B cell (primary cell): ENCODE data around the gene TRERF1. TPM values are rescaled to one million over a fixed set of nuclear protein-coding genes. Genes with fewer than 3 reads are reported as not detected.
A peak's percentile ranks its signal among the peaks of the same experiment; 100 is the strongest.

Source experiments
- ATAC-seq: fragments of 200-7000 bp; cut with Tn5 transposase; one replicate; pipeline ENCODE4 v1.10.0; 2021; ENCODE audit warnings: low read depth, mild to moderate bottlenecking, moderate number of reproducible peaks, moderate library complexity
- CTCF ChIA-PET: fragments of 350-600 bp; sonication (Branson Sonifier 250); formaldehyde crosslinking; loops from one replicate; lab custom pipeline; 2021; ENCODE audit warnings: antibody characterized with exemption, inconsistent platforms; lab: Charles Lee
- POLR2A ChIA-PET: fragments of 350-600 bp; sonication (Branson Sonifier 250); formaldehyde crosslinking; loops from one replicate; lab custom pipeline; 2021; ENCODE audit warnings: antibody characterized with exemption; lab: Charles Lee
- DNase-seq: peaks from one replicate; pipeline ENCODE4 v3.0.0; 2013
- H2AFZ ChIP-seq: 2 replicates; pipeline ENCODE4 v1.6.1; 2012; ENCODE audit warnings: mild to moderate bottlenecking, low read depth, low read length; ENCODE audit not compliant: insufficient read depth, poor library complexity, severe bottlenecking
- H3K27ac ChIP-seq, 2 donors: 1 replicate in 1 of 2; 2 replicates in 1 of 2; pipeline ENCODE4 v1.5.1; 2012 to 2013; ENCODE audit warnings: low read length in 2 of 2, mild to moderate bottlenecking in 2 of 2, moderate library complexity in 1 of 2
- H3K27me3 ChIP-seq, 4 experiments: fragments of 200-600 bp in 1 of 4; sonication (generic) in 1 of 4; replicated peaks in 1 of 4; 1 replicate in 2 of 4; 2 replicates in 2 of 4; pipeline versions ENCODE4 v1.6.1 to v1.7.0; 2013 to 2016; ENCODE audit warnings: low read length in 3 of 4, mild to moderate bottlenecking in 2 of 4, mixed read lengths in 1 of 4, moderate library complexity in 1 of 4; ENCODE audit not compliant: insufficient read depth in 4 of 4, control insufficient read depth in 3 of 4; ENCODE audit errors: control extremely low read depth in 1 of 4
- H3K36me3 ChIP-seq, 2 experiments: replicated peaks in 1 of 2; 1 replicate in 1 of 2; 2 replicates in 1 of 2; pipeline versions ENCODE4 v1.6.1 to v1.7.1; 2013; ENCODE audit warnings: low read length in 1 of 2; ENCODE audit not compliant: insufficient read depth in 2 of 2, control insufficient read depth in 1 of 2; ENCODE audit errors: control extremely low read depth in 1 of 2, extremely low read depth in 1 of 2
- H3K4me1 ChIP-seq, 2 donors: fragments of 200-600 bp in 1 of 2; sonication (generic) in 1 of 2; 1 replicate in 1 of 2; 2 replicates in 1 of 2; pipeline versions ENCODE4 v1.5.1 to v1.6.1; 2013 to 2017; ENCODE audit warnings: low read length in 2 of 2; ENCODE audit not compliant: control insufficient read depth in 2 of 2, insufficient read depth in 2 of 2
- H3K4me2 ChIP-seq: replicated peaks from 2 replicates; pipeline ENCODE3; 2012; ENCODE audit warnings: mild to moderate bottlenecking, low read depth, low read length; ENCODE audit not compliant: poor library complexity, severe bottlenecking
- H3K4me3 ChIP-seq, 5 experiments: fragments of 200-600 bp in 1 of 5; sonication (generic) in 1 of 5; 1 replicate in 3 of 5; 2 replicates in 2 of 5; pipeline versions ENCODE4 v1.5.1 to v1.7.0; 2011 to 2016; ENCODE audit warnings: low read length in 4 of 5, mild to moderate bottlenecking in 4 of 5, low read depth in 2 of 5, control low read depth in 1 of 5, moderate library complexity in 1 of 5; ENCODE audit not compliant: insufficient read depth in 1 of 5; ENCODE audit errors: control extremely low read depth in 1 of 5, extremely low read depth in 1 of 5
- H3K79me2 ChIP-seq: fragments of 200-600 bp; sonication (generic); one replicate; pipeline ENCODE4 v1.6.0; 2016; ENCODE audit warnings: low read length; ENCODE audit not compliant: control insufficient read depth, insufficient read depth
- H3K9ac ChIP-seq: fragments of 200-600 bp; sonication (generic); 2 replicates; pipeline ENCODE4 v1.6.1; 2017; ENCODE audit warnings: mild to moderate bottlenecking, low read length, moderate library complexity
- H3K9me3 ChIP-seq, 3 donors: one replicate each; pipeline versions ENCODE4 v1.6.1 to v1.7.1; 2013; ENCODE audit warnings: low read length in 2 of 3; ENCODE audit not compliant: control insufficient read depth in 2 of 3, insufficient read depth in 1 of 3; ENCODE audit errors: control extremely low read depth in 1 of 3
- H4K20me1 ChIP-seq: 2 replicates; pipeline ENCODE4 v1.6.0; 2012; ENCODE audit warnings: mild to moderate bottlenecking, low read length; ENCODE audit not compliant: insufficient read depth, control insufficient read depth, poor library complexity, severe bottlenecking
- H3K27ac Mint-ChIP-seq: one replicate; pipeline ENCODE4 v1.8.0; 2021; ENCODE audit warnings: mixed read lengths
- H3K27me3 Mint-ChIP-seq: one replicate; pipeline ENCODE4 v1.8.0; 2021; ENCODE audit warnings: mixed read lengths
- H3K4me1 Mint-ChIP-seq: one replicate; pipeline ENCODE4 v1.8.0; 2021; ENCODE audit warnings: mixed read lengths
- H3K4me3 Mint-ChIP-seq: one replicate; pipeline ENCODE4 v1.8.0; 2021; ENCODE audit warnings: mixed read lengths
- H3K9me3 Mint-ChIP-seq: one replicate; pipeline ENCODE4 v1.8.0; 2022; ENCODE audit warnings: mixed read lengths; ENCODE audit not compliant: insufficient read depth
- CTCF ChIP-seq: fragments of 200-600 bp; IDR thresholded peaks from one replicate; pipeline ENCODE4 v1.8.0; 2022; ENCODE audit warnings: antibody characterized with exemption, mild to moderate bottlenecking
- EZH2 ChIP-seq: IDR thresholded peaks from 2 replicates; pipeline ENCODE4 v1.6.1; 2012; ENCODE audit warnings: borderline replicate concordance, low read depth, mild to moderate bottlenecking, moderate library complexity, low read length; ENCODE audit not compliant: insufficient read depth, poor library complexity, severe bottlenecking
- WGBS: methylation state at CpG from one replicate; pipeline ENCODE4 v1.1.5; 2013; ENCODE audit warnings: missing lambda C conversion rate; ENCODE audit not compliant: insufficient coverage; 5-methylcytosine and 5-hydroxymethylcytosine counted together
- intact Hi-C: fragments of 100-400 bp; cut with micrococcal nuclease; formaldehyde crosslinking; loops from one replicate; pipeline ENCODE4 v1.10.0; 2022
- polyA plus RNA-seq: library from polyadenylated mRNA; depleted of rRNA; stranded (reverse); fragments of >200 nt; gene quantifications from 2 replicates; pipeline ENCODE4 v1.2.3, GENCODE V29; 2012
- total RNA-seq, 2 donors: library from RNA; stranded (reverse); fragments of 120-200 nt in 1 of 2; gene quantifications; 1 replicate in 1 of 2; 2 replicates in 1 of 2; pipeline versions ENCODE4 v1.2.3 to v1.2.4, GENCODE V29; 2013 to 2022

The TRERF1 gene
- total and polyA plus RNA-seq, 2 donors (not counting 1 experiment from before 2014, with no cell fraction given) = 3.5 to 6.7 TPM

- no peak for TF ChIP-seq CTCF
- H3K36me3 ChIP-seq = no peaks in the 10 kb centered on the region
- POLR2A ChIA-PET = no interaction called here
- no peak overlapping the region for H3K4me3 ChIP-seq
- Mint-ChIP-seq H3K27ac (no peak overlapping the region), H3K4me3 (no peak overlapping the region), H3K4me1 (peaks cover 54% of the 10 kb centered on the region), H3K27me3 (no peaks in the 10 kb centered on the region), H3K9me3 (no peaks in the 10 kb centered on the region)
- no peaks in the 10 kb centered on the region for H3K9me3 ChIP-seq
- H3K9ac ChIP-seq = no peak overlapping the region
- CTCF ChIA-PET = no interaction called here
- peaks cover 27 to 54% of the 10 kb centered on the region in 2 donors for H3K4me1 ChIP-seq
- no peaks in the 10 kb centered on the region for H3K79me2 ChIP-seq
- no peak overlapping the region for H3K27ac ChIP-seq
- H4K20me1 ChIP-seq = no peaks in the 10 kb centered on the region
- no peaks in the 10 kb centered on the region for H3K27me3 ChIP-seq
- ATAC-seq (no peak), DNase-seq (no peak)
- H2AFZ ChIP-seq = no peak overlapping the region
- 100% methylated on average over 3 of the region's 3 CpGs for WGBS
- intact Hi-C loops = no loop called here
- H3K4me2 ChIP-seq = no peak overlapping the region
Observed at GRCh38 chr6:42370323-42370985, 81.3 kb downstream of the TRERF1 start.

DNA sequence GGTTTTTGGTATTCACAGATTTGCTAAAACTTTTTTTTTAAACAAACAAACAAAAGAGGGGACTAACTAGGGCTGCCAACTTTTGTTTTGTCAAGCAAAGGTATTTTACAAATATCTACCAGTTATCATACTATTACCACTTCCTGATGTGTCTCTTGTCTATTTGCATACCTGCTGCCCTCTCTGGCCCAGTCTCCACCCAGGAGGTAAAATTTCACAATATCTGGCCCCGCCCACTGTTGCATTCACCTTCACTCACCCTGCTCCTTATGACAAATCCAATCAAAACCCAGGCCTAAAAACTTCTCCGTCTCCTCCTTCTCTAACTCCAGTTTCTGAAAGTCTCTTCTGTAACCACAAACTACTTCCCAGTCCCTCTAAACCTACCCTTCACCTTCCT is 82.2 kb downstream of the TRERF1 start:
- ATAC-seq (no peak), DNase-seq (peak; percentile 25)
- intact Hi-C loops = no loop called here
- Histone ChIP-seq H3K79me2 (no peaks in the 10 kb centered on the region), H3K36me3 (no peaks in the 10 kb centered on the region), H4K20me1 (no peaks in the 10 kb centered on the region), H2AFZ (no peak overlapping the region), H3K9ac (no peak overlapping the region), H3K27me3 (no peaks in the 10 kb centered on the region), H3K9me3 (no peaks in the 10 kb centered on the region), H3K4me3 (no peak overlapping the region), H3K4me1 (peaks cover 27 to 59% of the 10 kb centered on the region in 2 donors), H3K4me2 (peak overlapping the region; percentile 5), H3K27ac (peak overlapping the region in 1 of 2 donors; percentile 31)
- H3K9me3 Mint-ChIP-seq = no peaks in the 10 kb centered on the region
- peak overlapping the region; percentile 33 for H3K4me3 Mint-ChIP-seq
- H3K4me1 Mint-ChIP-seq = peaks cover 51% of the 10 kb centered on the region
- WGBS = 66% methylated on average over 2 of the region's 2 CpGs
- TF ChIP-seq CTCF (no peak), EZH2 (no peak)
- CTCF ChIA-PET = no interaction called here
- H3K27me3 Mint-ChIP-seq = no peaks in the 10 kb centered on the region
- H3K27ac Mint-ChIP-seq = peak overlapping the region; percentile 67
- POLR2A ChIA-PET = no interaction called here
